Hindlimb muscle (tissue), 1 donor: ENCODE data around the gene ALDOC. TPM values are rescaled to one million over a fixed set of nuclear protein-coding genes. Genes with fewer than 3 reads are reported as not detected.
A peak's percentile ranks its signal among the peaks of the same experiment; 100 is the strongest.

ENCODE experiments used
- DNase-seq: peaks from one replicate; pipeline ENCODE4 v3.0.0-alpha.2; 2013
- polyA plus RNA-seq: library from polyadenylated mRNA; unstranded; fragments of 120-200 nt; gene quantifications from one replicate; pipeline ENCODE4 v1.2.1, GENCODE V29; 2013; ENCODE audit not compliant: insufficient read length

The ALDOC gene
- polyA plus RNA-seq, 1 donor = 1.8 TPM

- DNase-seq = no peak
Measured at GRCh38 chr17:28551421-28552175, 25.1 kb downstream of the ALDOC start.

GRCh38 chr17:28550858-28551257, 25.8 kb downstream of the ALDOC start:
- DNase-seq = no peak

- no peak for DNase-seq
Measured at GRCh38 chr17:28549236-28550132, 27.2 kb downstream of the ALDOC start.

GRCh38 chr17:28548417-28549130, 28.1 kb downstream of the ALDOC start:
- no peak for DNase-seq

- DNase-seq = peak; percentile 43
Measured at GRCh38 chr17:28547623-28548416, 28.9 kb downstream of the ALDOC start.

- DNase-seq = no peak
Measured at GRCh38 chr17:28547096-28547622, 29.5 kb downstream of the ALDOC start.

- no peak for DNase-seq
Measured at GRCh38 chr17:28545787-28546415, 30.8 kb downstream of the ALDOC start.

GRCh38 chr17:28545141-28545503, 31.6 kb downstream of the ALDOC start:
- DNase-seq = no peak

- DNase-seq = no peak
Measured at GRCh38 chr17:28544402-28545140, 32.1 kb downstream of the ALDOC start.

GRCh38 chr17:28541439-28541838, 35.3 kb downstream of the ALDOC start:
- no peak for DNase-seq

- DNase-seq = no peak
Measured at GRCh38 chr17:28540231-28540630, 36.5 kb downstream of the ALDOC start.

GRCh38 chr17:28538296-28538895, 38.3 kb downstream of the ALDOC start:
- no peak for DNase-seq

GRCh38 chr17:28537219-28537610, 39.5 kb downstream of the ALDOC start:
- DNase-seq = no peak

- DNase-seq = no peak
Measured at GRCh38 chr17:28536532-28537218, 40.0 kb downstream of the ALDOC start.

GRCh38 chr17:28534740-28535375, 41.8 kb downstream of the ALDOC start:
- DNase-seq = no peak

- no peak for DNase-seq
Measured at GRCh38 chr17:28533091-28533807, 43.4 kb downstream of the ALDOC start.

- DNase-seq = no peak
Measured at GRCh38 chr17:28532050-28532960, 44.4 kb downstream of the ALDOC start.
